Parathyroid adenoma (tissue), 2 donors: Measurements from ENCODE around the gene ARF3.

Experiments
- H2AFZ ChIP-seq: fragments of 300-600 bp; sonication (generic); one replicate; pipeline ENCODE4 v1.7.0; 2017; ENCODE audit warnings: antibody characterized with exemption, mild to moderate bottlenecking
- H3K27ac ChIP-seq: fragments of 300-600 bp; sonication (generic); one replicate; pipeline ENCODE4 v1.7.0; 2017
- H3K27me3 ChIP-seq: fragments of 300-600 bp; sonication (generic); one replicate; pipeline ENCODE4 v1.7.0; 2017; ENCODE audit warnings: low read length; ENCODE audit not compliant: control insufficient read depth, insufficient read depth
- H3K36me3 ChIP-seq: fragments of 300-600 bp; sonication (generic); one replicate; pipeline ENCODE4 v1.7.0; 2017; ENCODE audit warnings: low read length; ENCODE audit not compliant: control insufficient read depth, insufficient read depth
- H3K4me1 ChIP-seq: fragments of 300-600 bp; sonication (generic); one replicate; pipeline ENCODE4 v1.7.0; 2017; ENCODE audit warnings: control low read depth
- H3K4me2 ChIP-seq: fragments of 300-600 bp; sonication (generic); one replicate; pipeline ENCODE4 v1.7.0; 2017; ENCODE audit warnings: low read length
- H3K4me3 ChIP-seq: fragments of 300-600 bp; sonication (generic); one replicate; pipeline ENCODE4 v1.7.0; 2017; ENCODE audit warnings: low read depth, low read length
- H3K79me2 ChIP-seq: fragments of 300-600 bp; sonication (generic); one replicate; pipeline ENCODE4 v1.7.0; 2017; ENCODE audit warnings: control low read depth
- H3K9ac ChIP-seq: fragments of 300-600 bp; sonication (generic); one replicate; pipeline ENCODE4 v1.7.0; 2017; ENCODE audit warnings: mild to moderate bottlenecking
- H3K9me3 ChIP-seq: fragments of 300-600 bp; sonication (generic); one replicate; pipeline ENCODE4 v1.7.0; 2017; ENCODE audit warnings: low read length; ENCODE audit not compliant: control insufficient read depth
- CTCF ChIP-seq: fragments of 300-600 bp; sonication (generic); IDR thresholded peaks from one replicate; pipeline ENCODE4 v1.7.0; 2017; ENCODE audit warnings: antibody characterized with exemption, mild to moderate bottlenecking
- donor health status: primary hyperparathyroidism.

Gene ARF3

GRCh38 chr12:48927261-48927660 is 30.0 kb downstream of the ARF3 start:
- Histone ChIP-seq H3K9me3 (no peaks in the 10 kb centered on the region), H2AFZ (no peak overlapping the region), H3K4me3 (no peak overlapping the region), H3K79me2 (no peaks in the 10 kb centered on the region), H3K27me3 (no peaks in the 10 kb centered on the region), H3K9ac (no peak overlapping the region), H3K4me1 (no peaks in the 10 kb centered on the region), H3K27ac (no peak overlapping the region), H3K4me2 (no peak overlapping the region), H3K36me3 (no peaks in the 10 kb centered on the region)
- TF ChIP-seq CTCF = no peak

- Histone ChIP-seq H3K9ac (no peak within 1 kb of the TSS), H3K4me3 (peak within 1 kb of the TSS; percentile 81), H3K36me3 (no peaks in the 10 kb centered on the region), H3K4me1 (no peaks in the 10 kb centered on the region), H3K79me2 (no peaks in the 10 kb centered on the region), H2AFZ (peak within 1 kb of the TSS; percentile 69), H3K4me2 (peak within 1 kb of the TSS; percentile 98), H3K27ac (no peak within 1 kb of the TSS), H3K27me3 (no peaks in the 10 kb centered on the region), H3K9me3 (no peaks in the 10 kb centered on the region)
- no peak for TF ChIP-seq CTCF
Measured at GRCh38 chr12:48925304-48926011, 31.8 kb downstream of the ARF3 start, which contains the start of gene FKBP11. FKBP11 (minus strand) TSS chr12:48925492; CDS start chr12:48925428, 64 bp downstream.

GRCh38 chr12:48924617-48925303 is 32.5 kb downstream of the ARF3 start:
- Histone ChIP-seq H3K27ac (no peak overlapping the region), H3K9me3 (no peaks in the 10 kb centered on the region), H3K27me3 (no peaks in the 10 kb centered on the region), H3K4me2 (peak overlapping the region; percentile 98), H3K79me2 (no peaks in the 10 kb centered on the region), H2AFZ (peak overlapping the region; percentile 69), H3K9ac (no peak overlapping the region), H3K36me3 (no peaks in the 10 kb centered on the region), H3K4me1 (no peaks in the 10 kb centered on the region), H3K4me3 (peak overlapping the region; percentile 81)
- TF ChIP-seq CTCF = peak; percentile 70

GRCh38 chr12:48923117-48923516 is 34.2 kb downstream of the ARF3 start:
- Histone ChIP-seq H3K27me3 (no peaks in the 10 kb centered on the region), H3K36me3 (no peaks in the 10 kb centered on the region), H3K9me3 (no peaks in the 10 kb centered on the region), H3K27ac (no peak overlapping the region), H3K9ac (no peak overlapping the region), H3K4me3 (no peak overlapping the region), H2AFZ (no peak overlapping the region), H3K4me1 (no peaks in the 10 kb centered on the region), H3K79me2 (no peaks in the 10 kb centered on the region), H3K4me2 (no peak overlapping the region)
- TF ChIP-seq CTCF = no peak
